H9 (cell line): ENCODE measurements around the gene DCLK2. TPM values are rescaled to one million over a fixed set of nuclear protein-coding genes. Genes with fewer than 3 reads are reported as not detected.
A peak's percentile ranks its signal among the peaks of the same experiment; 100 is the strongest.

Experiments used
- DNase-seq: peaks from one replicate; pipeline ENCODE4 v3.0.0-alpha.2; 2017
- H2AFZ ChIP-seq: one replicate; pipeline ENCODE4 v1.6.1; 2013; ENCODE audit warnings: mild to moderate bottlenecking, low read length, control low read depth, moderate library complexity
- H2AK5ac ChIP-seq: 2 replicates; pipeline ENCODE4 v1.6.1; 2013; ENCODE audit warnings: low read length, control low read depth, mixed read lengths; ENCODE audit not compliant: insufficient read length
- H2BK120ac ChIP-seq: one replicate; pipeline ENCODE4 v1.6.1; 2013; ENCODE audit warnings: low read depth, mild to moderate bottlenecking, low read length, control low read depth, inconsistent platforms; ENCODE audit not compliant: poor library complexity, severe bottlenecking
- H2BK12ac ChIP-seq: 2 replicates; pipeline ENCODE4 v1.6.1; 2013; ENCODE audit warnings: low read length, control low read depth, mixed read lengths, low read depth; ENCODE audit not compliant: insufficient read length
- H2BK15ac ChIP-seq: 2 replicates; pipeline ENCODE4 v1.6.1; 2013; ENCODE audit warnings: low read depth, low read length, control low read depth
- H2BK20ac ChIP-seq: one replicate; pipeline ENCODE4 v1.6.1; 2013; ENCODE audit warnings: low read depth, mild to moderate bottlenecking, low read length, control low read depth, inconsistent platforms; ENCODE audit not compliant: poor library complexity, severe bottlenecking
- H2BK5ac ChIP-seq: 2 replicates; pipeline ENCODE4 v1.6.1; 2013; ENCODE audit warnings: low read length, control low read depth, mixed read lengths; ENCODE audit not compliant: insufficient read length
- H3K14ac ChIP-seq: 2 replicates; pipeline ENCODE4 v1.6.1; 2013; ENCODE audit warnings: low read length, control low read depth; ENCODE audit not compliant: insufficient read depth
- H3K18ac ChIP-seq: 2 replicates; pipeline ENCODE4 v1.6.1; 2013; ENCODE audit warnings: low read depth, mild to moderate bottlenecking, mixed read lengths, low read length, control low read depth; ENCODE audit not compliant: insufficient read length
- H3K23ac ChIP-seq: 2 replicates; pipeline ENCODE4 v1.6.1; 2013; ENCODE audit warnings: low read length, control low read depth, mixed read lengths, low read depth; ENCODE audit not compliant: insufficient read length
- H3K23me2 ChIP-seq: 2 replicates; pipeline ENCODE4 v1.6.1; 2013; ENCODE audit warnings: low read depth, mild to moderate bottlenecking, mixed read lengths, low read length, control low read depth; ENCODE audit not compliant: insufficient read length, poor library complexity, severe bottlenecking
- H3K27ac ChIP-seq: 2 replicates; pipeline ENCODE4 v1.5.1; 2013; ENCODE audit warnings: low read length, control low read depth, mixed read lengths, low read depth; ENCODE audit not compliant: insufficient read length
- H3K27me3 ChIP-seq: 2 replicates; pipeline ENCODE4 v1.6.1; 2013; ENCODE audit warnings: low read length, control low read depth, inconsistent platforms; ENCODE audit not compliant: insufficient read depth
- H3K4ac ChIP-seq: 2 replicates; pipeline ENCODE4 v1.6.1; 2013; ENCODE audit warnings: low read depth, mild to moderate bottlenecking, control low read depth, inconsistent platforms, low read length, moderate library complexity
- H3K4me1 ChIP-seq: 2 replicates; pipeline ENCODE4 v1.6.1; 2013; ENCODE audit warnings: low read length, control low read depth, inconsistent platforms; ENCODE audit not compliant: insufficient read depth
- H3K4me2 ChIP-seq: 2 replicates; pipeline ENCODE4 v1.6.1; 2013; ENCODE audit warnings: low read length, control low read depth, mixed read lengths; ENCODE audit not compliant: insufficient read length, insufficient read depth
- H3K56ac ChIP-seq: 2 replicates; pipeline ENCODE4 v1.6.1; 2013; ENCODE audit warnings: low read depth, mild to moderate bottlenecking, mixed read lengths, low read length, control low read depth; ENCODE audit not compliant: insufficient read length
- H3K79me1 ChIP-seq: 2 replicates; pipeline ENCODE4 v1.6.1; 2013; ENCODE audit warnings: low read depth, mild to moderate bottlenecking, moderate library complexity, low read length, control low read depth, inconsistent platforms; ENCODE audit not compliant: insufficient read depth, poor library complexity, severe bottlenecking
- H3K79me2 ChIP-seq: 2 replicates; pipeline ENCODE4 v1.6.1; 2013; ENCODE audit warnings: low read length, control low read depth, inconsistent platforms; ENCODE audit not compliant: insufficient read depth
- H3K9ac ChIP-seq: 2 replicates; pipeline ENCODE4 v1.6.1; 2013; ENCODE audit warnings: low read length, control low read depth, mixed read lengths; ENCODE audit not compliant: insufficient read length; ENCODE audit errors: extremely low read depth
- H3K9me3 ChIP-seq: one replicate; pipeline ENCODE4 v1.6.1; 2013; ENCODE audit warnings: low read depth, low read length, inconsistent platforms; ENCODE audit not compliant: control insufficient read depth
- H3T11ph ChIP-seq: one replicate; pipeline ENCODE4 v1.6.1; 2013; ENCODE audit warnings: mild to moderate bottlenecking, low read length, control low read depth, inconsistent platforms
- H4K20me1 ChIP-seq: one replicate; pipeline ENCODE4 v1.6.1; 2013; ENCODE audit not compliant: control insufficient read depth, insufficient read length, insufficient read depth
- H4K5ac ChIP-seq: 2 replicates; pipeline ENCODE4 v1.6.1; 2013; ENCODE audit warnings: low read depth, mild to moderate bottlenecking, mixed read lengths, low read length, control low read depth; ENCODE audit not compliant: insufficient read length
- H4K8ac ChIP-seq: replicated peaks from 2 replicates; pipeline ENCODE4 v1.6.1; 2013; ENCODE audit warnings: low read length, control low read depth, mixed read lengths, low read depth; ENCODE audit not compliant: insufficient read length
- H4K91ac ChIP-seq: 2 replicates; pipeline ENCODE4 v1.6.1; 2013; ENCODE audit warnings: low read depth, mild to moderate bottlenecking, moderate library complexity, mixed read lengths, low read length, control low read depth; ENCODE audit not compliant: insufficient read length
- H3K27ac Mint-ChIP-seq, 3 experiments: 2 replicates in 2 of 3; 3 replicates in 1 of 3; pipeline ENCODE4 v1.8.0; 2020 to 2021; ENCODE audit warnings: mixed read lengths in 3 of 3, mild to moderate bottlenecking in 1 of 3, moderate library complexity in 1 of 3
- H3K27me3 Mint-ChIP-seq: 2 replicates; pipeline ENCODE4 v1.8.0; 2021; ENCODE audit warnings: low read depth, mild to moderate bottlenecking, moderate library complexity, mixed read lengths
- H3K36me3 Mint-ChIP-seq, 3 experiments: 2 replicates in 2 of 3; 3 replicates in 1 of 3; pipeline ENCODE4 v1.8.0; 2020 to 2021; ENCODE audit warnings: low read depth in 3 of 3, mixed read lengths in 3 of 3; ENCODE audit not compliant: insufficient read depth in 1 of 3
- H3K4me1 Mint-ChIP-seq, 2 experiments: 2 replicates each; pipeline ENCODE4 v1.8.0; 2020; ENCODE audit warnings: mixed read lengths in 2 of 2
- H3K4me3 Mint-ChIP-seq, 2 experiments: 2 replicates in 1 of 2; 3 replicates in 1 of 2; pipeline ENCODE4 v1.8.0; 2020 to 2021; ENCODE audit warnings: mild to moderate bottlenecking in 2 of 2, mixed read lengths in 2 of 2, moderate library complexity in 1 of 2
- H3K9me3 Mint-ChIP-seq, 2 experiments: 2 replicates in 1 of 2; 3 replicates in 1 of 2; pipeline ENCODE4 v1.8.0; 2020; ENCODE audit warnings: mild to moderate bottlenecking in 2 of 2, mixed read lengths in 2 of 2, moderate library complexity in 1 of 2
- WGBS: extraction: QIAGEN DNeasy Blood & Tissue Kit; methylation state at CpG from one replicate; pipeline ENCODE4 v1.1.7; 2013; ENCODE audit warnings: missing lambda C conversion rate, low lambda C conversion rate, mixed read lengths; ENCODE audit not compliant: insufficient read length; ENCODE audit errors: extremely low coverage; 5-methylcytosine and 5-hydroxymethylcytosine counted together
- total RNA-seq: library from RNA; stranded (reverse); gene quantifications from 2 replicates; pipeline ENCODE4 v1.2.1, GENCODE V29; 2021
- TF ChIP-seq, protein P1 (sequence below): fragments of 200-600 bp; sonication (generic); conservative IDR thresholded peaks from 3 replicates; pipeline ENCODE4 v1.8.0; 2021; ENCODE audit warnings: antibody characterized with exemption, mild to moderate bottlenecking

Gene DCLK2
- total RNA-seq, 1 experiment from 2014 or later, result 0.33 TPM

GRCh38 chr4:150079081-150079581 is 886 bp downstream of the DCLK2 start:
- peak overlapping the region; percentile 38 for H3K4me2 ChIP-seq
- peaks cover 5 to 8% of the 10 kb centered on the region in 2 experiments for H3K4me1 Mint-ChIP-seq
- H3K79me1 ChIP-seq, result no peaks in the 10 kb centered on the region
- H3K27me3 Mint-ChIP-seq, result peaks cover 81% of the 10 kb centered on the region
- H3T11ph ChIP-seq, result no peak overlapping the region
- no peak overlapping the region for H2BK5ac ChIP-seq
- TF ChIP-seq, protein P1, sequence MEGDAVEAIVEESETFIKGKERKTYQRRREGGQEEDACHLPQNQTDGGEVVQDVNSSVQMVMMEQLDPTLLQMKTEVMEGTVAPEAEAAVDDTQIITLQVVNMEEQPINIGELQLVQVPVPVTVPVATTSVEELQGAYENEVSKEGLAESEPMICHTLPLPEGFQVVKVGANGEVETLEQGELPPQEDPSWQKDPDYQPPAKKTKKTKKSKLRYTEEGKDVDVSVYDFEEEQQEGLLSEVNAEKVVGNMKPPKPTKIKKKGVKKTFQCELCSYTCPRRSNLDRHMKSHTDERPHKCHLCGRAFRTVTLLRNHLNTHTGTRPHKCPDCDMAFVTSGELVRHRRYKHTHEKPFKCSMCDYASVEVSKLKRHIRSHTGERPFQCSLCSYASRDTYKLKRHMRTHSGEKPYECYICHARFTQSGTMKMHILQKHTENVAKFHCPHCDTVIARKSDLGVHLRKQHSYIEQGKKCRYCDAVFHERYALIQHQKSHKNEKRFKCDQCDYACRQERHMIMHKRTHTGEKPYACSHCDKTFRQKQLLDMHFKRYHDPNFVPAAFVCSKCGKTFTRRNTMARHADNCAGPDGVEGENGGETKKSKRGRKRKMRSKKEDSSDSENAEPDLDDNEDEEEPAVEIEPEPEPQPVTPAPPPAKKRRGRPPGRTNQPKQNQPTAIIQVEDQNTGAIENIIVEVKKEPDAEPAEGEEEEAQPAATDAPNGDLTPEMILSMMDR, result no peak
- H3K36me3 Mint-ChIP-seq, result no peaks in the 10 kb centered on the region
- no peaks in the 10 kb centered on the region for H3K23me2 ChIP-seq
- H3K56ac ChIP-seq, result no peak overlapping the region
- H2AFZ ChIP-seq, result no peak overlapping the region
- H3K18ac ChIP-seq, result no peak overlapping the region
- H2BK20ac ChIP-seq, result no peak overlapping the region
- no peaks in the 10 kb centered on the region for H3K4me1 ChIP-seq
- no peak overlapping the region for H2AK5ac ChIP-seq
- no peak overlapping the region for H4K91ac ChIP-seq
- no CpG with 5 or more reads among the region's 47 CpGs for WGBS
- H3K4me3 Mint-ChIP-seq, result peak overlapping the region; percentile 57 to 81
- H3K9me3 ChIP-seq, result no peaks in the 10 kb centered on the region
- H3K14ac ChIP-seq, result no peak overlapping the region
- no peak overlapping the region for H3K27ac ChIP-seq
- no peak overlapping the region for H2BK12ac ChIP-seq
- peak; percentile 61 for DNase-seq
- no peaks in the 10 kb centered on the region for H3K79me2 ChIP-seq
- H3K27me3 ChIP-seq, result peaks cover 12% of the 10 kb centered on the region; the same call in 1 of the 2 replicates
- no peak overlapping the region for H2BK120ac ChIP-seq
- no peak overlapping the region for H3K27ac Mint-ChIP-seq
- no peaks in the 10 kb centered on the region for H4K20me1 ChIP-seq
- no peak overlapping the region for H3K4ac ChIP-seq
- no peak overlapping the region for H3K23ac ChIP-seq
- no peaks in the 10 kb centered on the region; a peak in 1 of 5 replicates for H3K9me3 Mint-ChIP-seq
- no peak overlapping the region for H4K8ac ChIP-seq
- no peak overlapping the region for H2BK15ac ChIP-seq
- no peak overlapping the region for H4K5ac ChIP-seq
- no peak overlapping the region for H3K9ac ChIP-seq
